HepG2 (cell line): ENCODE measurements around the gene SEMA4A. TPM values are rescaled to one million over a fixed set of nuclear protein-coding genes. Genes with fewer than 3 reads are reported as not detected.

Source experiments
- ATAD3A ChIP-seq: sonication (generic); formaldehyde crosslinking; IDR thresholded peaks from 2 replicates; pipeline ENCODE4 v1.4.0; 2020; ENCODE audit warnings: missing genetic modification reagents
- ATF1 ChIP-seq: IDR thresholded peaks from 2 replicates; pipeline ENCODE4 v1.6.1; 2016; ENCODE audit warnings: mild to moderate bottlenecking, control low read depth
- EHMT2 ChIP-seq: fragments of 200-600 bp; sonication (generic); IDR thresholded peaks from 2 replicates; pipeline ENCODE4 v1.7.0; 2017; ENCODE audit warnings: antibody characterized with exemption, low read depth, low read length, borderline replicate concordance
- ETV6 ChIP-seq: sonication (generic); formaldehyde crosslinking; conservative IDR thresholded peaks from 2 replicates; pipeline ENCODE4 v1.4.0; 2020; ENCODE audit warnings: missing genetic modification reagents
- GLI4 ChIP-seq: sonication (generic); formaldehyde crosslinking; IDR thresholded peaks from 2 replicates; pipeline ENCODE4 v1.5.1; 2020; ENCODE audit warnings: missing genetic modification reagents, mild to moderate bottlenecking, moderate library complexity, borderline replicate concordance
- KAT8 ChIP-seq: IDR thresholded peaks from 2 replicates; pipeline ENCODE4 v1.6.1; 2016; ENCODE audit warnings: missing genetic modification reagents, missing compliant biosample characterization
- MTERF4 ChIP-seq: sonication (generic); formaldehyde crosslinking; IDR thresholded peaks from 2 replicates; pipeline ENCODE4 v1.8.0; 2023; ENCODE audit warnings: mild to moderate bottlenecking, missing genetic modification reagents
- MTF1 ChIP-seq: sonication (generic); formaldehyde crosslinking; IDR thresholded peaks from 2 replicates; pipeline ENCODE4 v1.5.0; 2020; ENCODE audit warnings: missing genetic modification reagents
- NFIB ChIP-seq: sonication (generic); formaldehyde crosslinking; IDR thresholded peaks from 2 replicates; pipeline ENCODE4 v1.9.0; 2021; ENCODE audit warnings: missing genetic modification reagents, mild to moderate bottlenecking, borderline replicate concordance
- PAF1 ChIP-seq: IDR thresholded peaks from 2 replicates; pipeline ENCODE4 v1.6.1; 2016; ENCODE audit warnings: missing genetic modification reagents, missing compliant biosample characterization
- PAX8 ChIP-seq: sonication (generic); formaldehyde crosslinking; IDR thresholded peaks from 2 replicates; pipeline ENCODE4 v1.8.0; 2022; ENCODE audit warnings: mild to moderate bottlenecking, missing genetic modification reagents, borderline replicate concordance
- PRMT3 ChIP-seq: sonication (generic); formaldehyde crosslinking; IDR thresholded peaks from 2 replicates; pipeline ENCODE4 v1.8.1; 2022; ENCODE audit warnings: low read depth, mild to moderate bottlenecking, moderate library complexity, missing genetic modification reagents, borderline replicate concordance
- RBM39 ChIP-seq: fragments of 200-400 bp; formaldehyde crosslinking; IDR thresholded peaks from one replicate; pipeline ENCODE4 v1.6.1; 2018; ENCODE audit warnings: antibody characterized with exemption, mild to moderate bottlenecking, low read depth, low read length; ENCODE audit not compliant: poor library complexity, severe bottlenecking
- SMAD3 ChIP-seq: sonication (generic); formaldehyde crosslinking; IDR thresholded peaks from 2 replicates; pipeline ENCODE4 v1.4.0; 2020; ENCODE audit warnings: missing genetic modification reagents
- TAF15 ChIP-seq: fragments of 200-400 bp; formaldehyde crosslinking; IDR thresholded peaks from one replicate; pipeline ENCODE4 v1.6.1; 2018; ENCODE audit warnings: mild to moderate bottlenecking, low read depth, low read length; ENCODE audit not compliant: poor library complexity, severe bottlenecking
- TEAD2 ChIP-seq: sonication (generic); formaldehyde crosslinking; IDR thresholded peaks from 2 replicates; pipeline ENCODE4 v1.9.0; 2021; ENCODE audit warnings: missing genetic modification reagents
- YEATS2 ChIP-seq: sonication (generic); formaldehyde crosslinking; IDR thresholded peaks from 2 replicates; pipeline ENCODE4 v1.4.0; 2020; ENCODE audit warnings: missing genetic modification reagents, borderline replicate concordance
- ZBTB1 ChIP-seq: sonication (generic); formaldehyde crosslinking; IDR thresholded peaks from 2 replicates; pipeline ENCODE4 v1.4.0; 2020; ENCODE audit warnings: missing genetic modification reagents, borderline replicate concordance
- ZFP82 ChIP-seq: sonication (generic); formaldehyde crosslinking; IDR thresholded peaks from 2 replicates; pipeline ENCODE4 v1.5.1; 2020; ENCODE audit warnings: mild to moderate bottlenecking, missing genetic modification reagents, borderline replicate concordance
- ZNF292 ChIP-seq: sonication (generic); formaldehyde crosslinking; IDR thresholded peaks from 2 replicates; pipeline ENCODE4 v1.8.1; 2022; ENCODE audit warnings: mild to moderate bottlenecking, low read depth, missing genetic modification reagents, borderline replicate concordance
- ZNF30 ChIP-seq: sonication (generic); formaldehyde crosslinking; IDR thresholded peaks from 2 replicates; pipeline ENCODE4 v1.5.0; 2020; ENCODE audit warnings: mild to moderate bottlenecking, missing genetic modification reagents
- ZNF382 ChIP-seq: sonication (generic); formaldehyde crosslinking; IDR thresholded peaks from 2 replicates; pipeline ENCODE4 v1.5.0; 2020; ENCODE audit warnings: missing genetic modification reagents, mild to moderate bottlenecking, borderline replicate concordance
- ZNF484 ChIP-seq: sonication (generic); formaldehyde crosslinking; IDR thresholded peaks from 2 replicates; pipeline ENCODE4 v1.5.1; 2020; ENCODE audit warnings: mild to moderate bottlenecking, low read depth, missing genetic modification reagents, borderline replicate concordance
- ZNF556 ChIP-seq: sonication (generic); formaldehyde crosslinking; IDR thresholded peaks from 2 replicates; pipeline ENCODE4 v1.4.0; 2020; ENCODE audit warnings: mild to moderate bottlenecking, missing genetic modification reagents, borderline replicate concordance
- ZNF562 ChIP-seq: sonication (generic); formaldehyde crosslinking; IDR thresholded peaks from 2 replicates; pipeline ENCODE4 v1.8.0; 2022; ENCODE audit warnings: missing genetic modification reagents, borderline replicate concordance
- ZNF75D ChIP-seq: sonication (generic); formaldehyde crosslinking; IDR thresholded peaks from 2 replicates; pipeline ENCODE4 v1.8.1; 2023; ENCODE audit warnings: missing genetic modification reagents, mild to moderate bottlenecking, borderline replicate concordance
- ZNF850 ChIP-seq: sonication (generic); formaldehyde crosslinking; conservative IDR thresholded peaks from 2 replicates; pipeline ENCODE4 v1.9.0; 2021; ENCODE audit warnings: mild to moderate bottlenecking, missing genetic modification reagents
- polyA plus RNA-seq, 8 experiments: library from polyadenylated mRNA; depleted of rRNA in 3 of 8; stranded (reverse) in 7 of 8; unstranded in 1 of 8; fragments of >200 nt; fragmentation: Illumina TruSeq in 4 of 8; extraction: Trizol in 4 of 8; gene quantifications; 2 replicates each; pipeline versions ENCODE4 v1.2.1 to v1.2.3, GENCODE V29; 2011 to 2016; ENCODE audit warnings: low read depth in 4 of 8, missing spikeins in 1 of 8, mixed read lengths in 1 of 8; ENCODE audit not compliant: insufficient read depth in 1 of 8
- total RNA-seq, 5 experiments: library from RNA; depleted of rRNA; stranded (reverse); fragments of >200 nt; fragmentation: Illumina TruSeq; extraction: Trizol; gene quantifications; 2 replicates each; pipeline ENCODE4 v1.2.3, GENCODE V29; 2016; ENCODE audit warnings: low read depth in 1 of 5
- TF ChIP-seq, protein P1 (sequence below): sonication (generic); formaldehyde crosslinking; IDR thresholded peaks from 2 replicates; pipeline ENCODE4 v1.4.0; 2020; ENCODE audit warnings: missing genetic modification reagents
- TF ChIP-seq, protein P2 (sequence below): sonication (generic); formaldehyde crosslinking; conservative IDR thresholded peaks from 2 replicates; pipeline ENCODE4 v1.4.0; 2020; ENCODE audit warnings: missing genetic modification reagents

SEMA4A gene
- total and polyA plus RNA-seq, 2 of the 13 experiments (the other 11 are each of a cell fraction or from before 2014, with no cell fraction given), result 0.09 to 0.20 TPM

- TF ChIP-seq ATAD3A (CRISPR knock-in tag) (no peak), KAT8 (CRISPR knock-in tag) (peak; percentile 43; the same call in 1 of the 2 replicates), ZNF850 (CRISPR knock-in tag) (no peak), ZNF30 (no peak), SMAD3 (CRISPR knock-in tag) (no peak), ZFP82 (CRISPR knock-in tag) (no peak), ZNF484 (CRISPR knock-in tag) (no peak), TAF15 (no peak), MTERF4 (CRISPR knock-in tag) (no peak), MTF1 (CRISPR knock-in tag) (no peak), TEAD2 (CRISPR knock-in tag) (no peak), PAX8 (CRISPR knock-in tag) (no peak), ZNF562 (CRISPR knock-in tag) (no peak), ZNF75D (no peak), YEATS2 (no peak), GLI4 (CRISPR knock-in tag) (no peak), ZNF556 (no peak), ATF1 (CRISPR knock-in tag) (no peak), PAF1 (CRISPR knock-in tag) (no peak), ZNF292 (0 out of 2 replicates have a peak, but pooled peaks have one; percentile 27), NFIB (CRISPR knock-in tag) (no peak), ZNF382 (CRISPR knock-in tag) (no peak), RBM39 (no peak), PRMT3 (CRISPR knock-in tag) (no peak), EHMT2 (no peak), ETV6 (CRISPR knock-in tag) (no peak), ZBTB1 (CRISPR knock-in tag) (no peak)
- TF ChIP-seq, protein P1, sequence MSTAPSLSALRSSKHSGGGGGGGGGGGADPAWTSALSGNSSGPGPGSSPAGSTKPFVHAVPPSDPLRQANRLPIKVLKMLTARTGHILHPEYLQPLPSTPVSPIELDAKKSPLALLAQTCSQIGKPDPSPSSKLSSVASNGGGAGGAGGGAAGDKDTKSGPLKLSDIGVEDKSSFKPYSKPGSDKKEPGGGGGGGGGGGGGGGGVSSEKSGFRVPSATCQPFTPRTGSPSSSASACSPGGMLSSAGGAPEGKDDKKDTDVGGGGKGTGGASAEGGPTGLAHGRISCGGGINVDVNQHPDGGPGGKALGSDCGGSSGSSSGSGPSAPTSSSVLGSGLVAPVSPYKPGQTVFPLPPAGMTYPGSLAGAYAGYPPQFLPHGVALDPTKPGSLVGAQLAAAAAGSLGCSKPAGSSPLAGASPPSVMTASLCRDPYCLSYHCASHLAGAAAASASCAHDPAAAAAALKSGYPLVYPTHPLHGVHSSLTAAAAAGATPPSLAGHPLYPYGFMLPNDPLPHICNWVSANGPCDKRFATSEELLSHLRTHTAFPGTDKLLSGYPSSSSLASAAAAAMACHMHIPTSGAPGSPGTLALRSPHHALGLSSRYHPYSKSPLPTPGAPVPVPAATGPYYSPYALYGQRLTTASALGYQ (CRISPR knock-in tag), result no peak
- TF ChIP-seq, protein P2, sequence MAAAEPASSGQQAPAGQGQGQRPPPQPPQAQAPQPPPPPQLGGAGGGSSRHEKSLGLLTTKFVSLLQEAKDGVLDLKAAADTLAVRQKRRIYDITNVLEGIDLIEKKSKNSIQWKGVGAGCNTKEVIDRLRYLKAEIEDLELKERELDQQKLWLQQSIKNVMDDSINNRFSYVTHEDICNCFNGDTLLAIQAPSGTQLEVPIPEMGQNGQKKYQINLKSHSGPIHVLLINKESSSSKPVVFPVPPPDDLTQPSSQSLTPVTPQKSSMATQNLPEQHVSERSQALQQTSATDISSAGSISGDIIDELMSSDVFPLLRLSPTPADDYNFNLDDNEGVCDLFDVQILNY, result no peak
Measured at GRCh38 chr1:156118177-156118868, 35.1 kb upstream of the SEMA4A start (continued).
